CD4-positive, alpha-beta memory T cell (primary cell): ENCODE data around the gene PES1. TPM values are rescaled to one million over a fixed set of nuclear protein-coding genes. Genes with fewer than 3 reads are reported as not detected.

Experiments
- CTCF ChIA-PET: fragments of 350-600 bp; sonication (Branson Sonifier 250); formaldehyde crosslinking; loops from one replicate; lab custom pipeline; 2021; ENCODE audit warnings: inconsistent platforms; ENCODE audit not compliant: partially characterized antibody; lab: Charles Lee
- POLR2A ChIA-PET: fragments of 350-600 bp; sonication (Branson Sonifier 250); formaldehyde crosslinking; loops from one replicate; lab custom pipeline; 2021; ENCODE audit not compliant: partially characterized antibody; lab: Charles Lee
- DNase-seq, 5 donors: peaks; one replicate each; pipeline versions ENCODE4 v3.0.0 to v3.0.0-alpha.2; 2020 to 2022; ENCODE audit warnings: mixed read lengths in 1 of 5
- H3K27ac ChIP-seq: one replicate; pipeline ENCODE4 v1.7.0; 2013; ENCODE audit warnings: low read depth, low read length
- H3K27me3 ChIP-seq: 2 replicates; pipeline ENCODE4 v1.7.0; 2013; ENCODE audit warnings: mild to moderate bottlenecking, low read length, moderate library complexity; ENCODE audit not compliant: insufficient read depth
- H3K36me3 ChIP-seq: 2 replicates; pipeline ENCODE4 v1.7.0; 2013; ENCODE audit warnings: mild to moderate bottlenecking, low read length, moderate library complexity; ENCODE audit not compliant: insufficient read depth
- H3K4me1 ChIP-seq: 2 replicates; pipeline ENCODE4 v1.7.0; 2013; ENCODE audit warnings: mild to moderate bottlenecking, low read length, moderate library complexity; ENCODE audit not compliant: insufficient read depth
- H3K4me3 ChIP-seq, 2 donors: one replicate each; pipeline ENCODE4 v1.7.0; 2013; ENCODE audit warnings: low read length in 2 of 2, mild to moderate bottlenecking in 1 of 2
- H3K9me3 ChIP-seq, 2 donors: one replicate each; pipeline ENCODE4 v1.7.0; 2013; ENCODE audit warnings: low read length in 2 of 2, control low read depth in 1 of 2; ENCODE audit not compliant: control insufficient read depth in 1 of 2
- H3K27ac Mint-ChIP-seq, 7 donors: one replicate each; pipeline ENCODE4 v1.8.0; 2020 to 2021; ENCODE audit warnings: mixed read lengths in 7 of 7, mild to moderate bottlenecking in 6 of 7, inconsistent platforms in 3 of 7, moderate library complexity in 3 of 7
- H3K27me3 Mint-ChIP-seq, 2 donors: one replicate each; pipeline ENCODE4 v1.8.0; 2020 to 2021; ENCODE audit warnings: mixed read lengths in 2 of 2
- H3K36me3 Mint-ChIP-seq, 2 donors: one replicate each; pipeline ENCODE4 v1.8.0; 2020 to 2021; ENCODE audit warnings: mixed read lengths in 2 of 2, inconsistent platforms in 1 of 2, mild to moderate bottlenecking in 1 of 2
- H3K4me1 Mint-ChIP-seq, 4 donors: one replicate each; pipeline ENCODE4 v1.8.0; 2020 to 2021; ENCODE audit warnings: mixed read lengths in 4 of 4, mild to moderate bottlenecking in 1 of 4
- H3K4me3 Mint-ChIP-seq, 8 donors: one replicate each; pipeline ENCODE4 v1.8.0; 2020 to 2021; ENCODE audit warnings: mixed read lengths in 8 of 8, mild to moderate bottlenecking in 7 of 8, moderate library complexity in 6 of 8, inconsistent platforms in 3 of 8
- H3K9me3 Mint-ChIP-seq, 8 donors: one replicate each; pipeline ENCODE4 v1.8.0; 2020 to 2021; ENCODE audit warnings: mixed read lengths in 8 of 8, mild to moderate bottlenecking in 5 of 8, inconsistent platforms in 3 of 8, moderate library complexity in 1 of 8
- intact Hi-C: fragments of 100-400 bp; cut with micrococcal nuclease; formaldehyde crosslinking; loops from one replicate; pipeline ENCODE4 v1.15.1; 2023
- polyA plus RNA-seq, 2 donors: library from polyadenylated mRNA; unstranded; fragments of 300-500 nt; fragmentation: Illumina TruSeq; gene quantifications; one replicate each; pipeline ENCODE4 v1.2.3, GENCODE V29; 2021
- total RNA-seq, 2 experiments: library from RNA; stranded (reverse); gene quantifications; one replicate each; pipeline ENCODE4 v1.2.3, GENCODE V29; 2021

The PES1 gene
- total RNA-seq (10 to 100 TPM; 50.1 to 51.6 TPM), polyA plus RNA-seq (10 to 100 TPM; 41.3 to 48.7 TPM)

GRCh38 chr22:30591588-30592359, at the start of gene PES1:
Gene PES1, minus strand, starts transcription at chr22:30591910. Its CDS starts 77 bp downstream, at chr22:30591833.
- Mint-ChIP-seq H3K27ac (peak within 1 kb of the TSS in 1 of 7 donors; percentile 82), H3K27me3 (peaks cover 3 to 7% of the 10 kb centered on the region in 2 donors), H3K9me3 (no peaks in the 10 kb centered on the region), H3K4me1 (peaks cover 0 to 10% (median 3%) of the 10 kb centered on the region in 4 donors), H3K4me3 (no peak within 1 kb of the TSS), H3K36me3 (peaks cover 24 to 30% of the 10 kb centered on the region in 2 donors)
- H3K4me1 ChIP-seq = peaks cover 22% of the 10 kb centered on the region
- no peaks in the 10 kb centered on the region for H3K9me3 ChIP-seq
- CTCF ChIA-PET = interaction anchor here (0.8 to 1.9 kb wide), 7 partner anchors 10 to 328 kb away, joined by 3 to 7 read pairs (median 3); partner anchors contain the start of gene TCN2
- peak within 1 kb of the TSS; percentile 78 for H3K27ac ChIP-seq
- intact Hi-C loops = loop anchor here (1.0 to 5.0 kb wide), 6 partner anchors 44 to 1886 kb away; partner anchors contain the start of genes DUSP18, NF2, SLC35E4 and TUG1
- H3K36me3 ChIP-seq = peaks cover 16% of the 10 kb centered on the region
- H3K27me3 ChIP-seq = no peaks in the 10 kb centered on the region
- peak within 1 kb of the TSS; percentile 50 to 99 for H3K4me3 ChIP-seq
- DNase-seq = peak; percentile 96 to 98 (median 97)
- POLR2A ChIA-PET = interaction anchor here (0.6 to 2.4 kb wide), 9 partner anchors 15 to 1039 kb away, joined by 3 to 19 read pairs (median 4); partner anchors contain the start of genes GAL3ST1, MORC2, SLC35E4 and TCN2

GRCh38 chr22:30640839-30641430, 49.2 kb upstream of the PES1 start:
- Histone ChIP-seq H3K27me3 (no peaks in the 10 kb centered on the region), H3K9me3 (no peaks in the 10 kb centered on the region), H3K4me1 (peaks cover 21% of the 10 kb centered on the region), H3K27ac (no peak overlapping the region), H3K4me3 (no peak overlapping the region), H3K36me3 (no peaks in the 10 kb centered on the region)
- Mint-ChIP-seq H3K9me3 (peaks cover 0 to 2% (median 0%) of the 10 kb centered on the region in 8 donors), H3K27ac (no peak overlapping the region), H3K4me1 (peaks cover 12 to 20% (median 14%) of the 10 kb centered on the region in 4 donors), H3K27me3 (no peaks in the 10 kb centered on the region), H3K4me3 (no peak overlapping the region), H3K36me3 (peaks cover 0 to 5% of the 10 kb centered on the region in 2 donors)
- no peak for DNase-seq
- intact Hi-C loops = no loop called here
- ChIA-PET CTCF (no interaction called here), POLR2A (no interaction called here)

GRCh38 chr22:30640361-30640760, 48.7 kb upstream of the PES1 start:
- no peaks in the 10 kb centered on the region for H3K9me3 ChIP-seq
- POLR2A ChIA-PET = no interaction called here
- Mint-ChIP-seq H3K27me3 (no peaks in the 10 kb centered on the region), H3K27ac (no peak overlapping the region), H3K9me3 (peaks cover 0 to 2% (median 0%) of the 10 kb centered on the region in 8 donors), H3K4me3 (no peak overlapping the region), H3K36me3 (peaks cover 0 to 5% of the 10 kb centered on the region in 2 donors), H3K4me1 (peaks cover 13 to 26% (median 15%) of the 10 kb centered on the region in 4 donors)
- DNase-seq = no peak
- CTCF ChIA-PET = no interaction called here
- H3K4me3 ChIP-seq = no peak overlapping the region
- H3K4me1 ChIP-seq = peaks cover 23% of the 10 kb centered on the region
- intact Hi-C loops = no loop called here
- no peak overlapping the region for H3K27ac ChIP-seq
- no peaks in the 10 kb centered on the region for H3K36me3 ChIP-seq
- H3K27me3 ChIP-seq = no peaks in the 10 kb centered on the region

GRCh38 chr22:30637701-30638114, 46.0 kb upstream of the PES1 start:
- Histone ChIP-seq H3K36me3 (no peaks in the 10 kb centered on the region), H3K27ac (no peak overlapping the region), H3K4me1 (peaks cover 34% of the 10 kb centered on the region), H3K9me3 (no peaks in the 10 kb centered on the region), H3K27me3 (no peaks in the 10 kb centered on the region), H3K4me3 (no peak overlapping the region)
- ChIA-PET POLR2A (interaction anchor here (1.1 kb wide), 1 partner anchor 29 kb away, joined by 3 read pairs; no protein-coding TSS in a partner anchor), CTCF (interaction anchor here (0.7 to 1.7 kb wide), 4 partner anchors 33 to 1333 kb away, joined by 3 to 9 read pairs (median 3); no protein-coding TSS in a partner anchor)
- no peak for DNase-seq
- peaks cover 0 to 2% (median 0%) of the 10 kb centered on the region in 8 donors for H3K9me3 Mint-ChIP-seq
- peaks cover 10 to 29% (median 16%) of the 10 kb centered on the region in 4 donors for H3K4me1 Mint-ChIP-seq
- intact Hi-C loops = loop anchor here (5.0 kb wide), 1 partner anchor 710 kb away; the partner anchor contains the start of gene PATZ1
- peaks cover 1 to 5% of the 10 kb centered on the region in 2 donors for H3K36me3 Mint-ChIP-seq
- peak overlapping the region in 6 of 8 donors; percentile 50 to 69 (median 61) for H3K4me3 Mint-ChIP-seq
- no peaks in the 10 kb centered on the region for H3K27me3 Mint-ChIP-seq
- peak overlapping the region in 3 of 7 donors; percentile 53 to 64 (median 62) for H3K27ac Mint-ChIP-seq

- peak overlapping the region; percentile 83 to 93 (median 88) for H3K4me3 Mint-ChIP-seq
- intact Hi-C loops = loop anchor here (5.0 kb wide), 1 partner anchor 711 kb away; the partner anchor contains the start of gene PATZ1
- ChIA-PET CTCF (interaction anchor here (1.0 to 4.2 kb wide), 14 partner anchors 9 to 593 kb away, joined by 3 to 79 read pairs (median 16); partner anchors contain the start of genes DUSP18, OSBP2 and TCN2), POLR2A (interaction anchor here (1.2 to 3.1 kb wide), 10 partner anchors 13 to 471 kb away, joined by 4 to 33 read pairs (median 11); partner anchors contain the start of genes DUSP18, MORC2, OSBP2 and PES1)
- H3K4me1 Mint-ChIP-seq = peaks cover 10 to 29% (median 16%) of the 10 kb centered on the region in 4 donors
- DNase-seq = peak in 1 of 5 donors; percentile 25
- H3K27me3 Mint-ChIP-seq = no peaks in the 10 kb centered on the region
- H3K36me3 Mint-ChIP-seq = peaks cover 1 to 5% of the 10 kb centered on the region in 2 donors
- no peaks in the 10 kb centered on the region for H3K9me3 ChIP-seq
- H3K27me3 ChIP-seq = no peaks in the 10 kb centered on the region
- H3K27ac ChIP-seq = peak overlapping the region; percentile 79
- H3K4me1 ChIP-seq = peaks cover 34% of the 10 kb centered on the region
- H3K4me3 ChIP-seq = peak overlapping the region; percentile 57 to 81
- peaks cover 0 to 2% (median 0%) of the 10 kb centered on the region in 8 donors for H3K9me3 Mint-ChIP-seq
- H3K27ac Mint-ChIP-seq = peak overlapping the region; percentile 53 to 98 (median 85)
- no peaks in the 10 kb centered on the region for H3K36me3 ChIP-seq
Measured at GRCh38 chr22:30636226-30637077, 44.7 kb upstream of the PES1 start.
